ENCODE measurements around the gene ZNF217.
A peak's percentile ranks its signal among the peaks of the same experiment; 100 is the strongest.
"Not testable (repeated sequence)": the region's sequence is repeated elsewhere in the genome, so short reads cannot be mapped to it uniquely, and the experiment has no call there.

ZNF217 gene

DNA sequence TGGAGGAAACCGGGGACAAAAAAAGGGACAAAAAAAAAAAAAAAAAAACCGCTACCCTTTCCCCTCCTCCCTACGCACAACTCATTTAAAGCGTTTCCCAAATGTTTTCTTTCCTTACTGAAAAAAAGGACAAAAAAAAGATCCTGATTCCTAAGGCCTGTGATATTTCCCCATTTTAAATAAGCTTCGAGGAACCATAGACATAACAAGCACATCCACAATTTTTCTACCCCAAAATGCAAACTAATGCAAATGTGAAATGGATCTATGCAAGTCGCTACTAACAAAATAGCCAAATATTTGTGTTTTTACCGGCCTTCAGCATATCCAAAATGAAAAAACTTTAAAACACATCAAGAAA lies 1.4 kb upstream of the ZNF217 start:
- Histone ChIP-seq H3K9me3 (ENCODE audit: control insufficient read depth, low read length) (no peaks in the 10 kb centered on the region), H3K27me3 (ENCODE audit: control insufficient read depth, insufficient read depth, low read length) (no peaks in the 10 kb centered on the region), H3K36me3 (ENCODE audit: control insufficient read depth, insufficient read depth, low read length) (no peaks in the 10 kb centered on the region), H3K4me2 (ENCODE audit: low read length) (peak overlapping the region; percentile 95), H3K27ac (peak overlapping the region; percentile 93), H2AFZ (peak overlapping the region; percentile 77), H3K4me1 (peaks cover 22% of the 10 kb centered on the region), H3K79me2 (peaks cover 12% of the 10 kb centered on the region), H3K9ac (peak overlapping the region; percentile 72), H3K4me3 (ENCODE audit: low read depth, low read length) (peak overlapping the region; percentile 84)
- TF ChIP-seq, protein P1, sequence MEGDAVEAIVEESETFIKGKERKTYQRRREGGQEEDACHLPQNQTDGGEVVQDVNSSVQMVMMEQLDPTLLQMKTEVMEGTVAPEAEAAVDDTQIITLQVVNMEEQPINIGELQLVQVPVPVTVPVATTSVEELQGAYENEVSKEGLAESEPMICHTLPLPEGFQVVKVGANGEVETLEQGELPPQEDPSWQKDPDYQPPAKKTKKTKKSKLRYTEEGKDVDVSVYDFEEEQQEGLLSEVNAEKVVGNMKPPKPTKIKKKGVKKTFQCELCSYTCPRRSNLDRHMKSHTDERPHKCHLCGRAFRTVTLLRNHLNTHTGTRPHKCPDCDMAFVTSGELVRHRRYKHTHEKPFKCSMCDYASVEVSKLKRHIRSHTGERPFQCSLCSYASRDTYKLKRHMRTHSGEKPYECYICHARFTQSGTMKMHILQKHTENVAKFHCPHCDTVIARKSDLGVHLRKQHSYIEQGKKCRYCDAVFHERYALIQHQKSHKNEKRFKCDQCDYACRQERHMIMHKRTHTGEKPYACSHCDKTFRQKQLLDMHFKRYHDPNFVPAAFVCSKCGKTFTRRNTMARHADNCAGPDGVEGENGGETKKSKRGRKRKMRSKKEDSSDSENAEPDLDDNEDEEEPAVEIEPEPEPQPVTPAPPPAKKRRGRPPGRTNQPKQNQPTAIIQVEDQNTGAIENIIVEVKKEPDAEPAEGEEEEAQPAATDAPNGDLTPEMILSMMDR (IDR thresholded peaks at IDR 0.05) = no peak

DNA sequence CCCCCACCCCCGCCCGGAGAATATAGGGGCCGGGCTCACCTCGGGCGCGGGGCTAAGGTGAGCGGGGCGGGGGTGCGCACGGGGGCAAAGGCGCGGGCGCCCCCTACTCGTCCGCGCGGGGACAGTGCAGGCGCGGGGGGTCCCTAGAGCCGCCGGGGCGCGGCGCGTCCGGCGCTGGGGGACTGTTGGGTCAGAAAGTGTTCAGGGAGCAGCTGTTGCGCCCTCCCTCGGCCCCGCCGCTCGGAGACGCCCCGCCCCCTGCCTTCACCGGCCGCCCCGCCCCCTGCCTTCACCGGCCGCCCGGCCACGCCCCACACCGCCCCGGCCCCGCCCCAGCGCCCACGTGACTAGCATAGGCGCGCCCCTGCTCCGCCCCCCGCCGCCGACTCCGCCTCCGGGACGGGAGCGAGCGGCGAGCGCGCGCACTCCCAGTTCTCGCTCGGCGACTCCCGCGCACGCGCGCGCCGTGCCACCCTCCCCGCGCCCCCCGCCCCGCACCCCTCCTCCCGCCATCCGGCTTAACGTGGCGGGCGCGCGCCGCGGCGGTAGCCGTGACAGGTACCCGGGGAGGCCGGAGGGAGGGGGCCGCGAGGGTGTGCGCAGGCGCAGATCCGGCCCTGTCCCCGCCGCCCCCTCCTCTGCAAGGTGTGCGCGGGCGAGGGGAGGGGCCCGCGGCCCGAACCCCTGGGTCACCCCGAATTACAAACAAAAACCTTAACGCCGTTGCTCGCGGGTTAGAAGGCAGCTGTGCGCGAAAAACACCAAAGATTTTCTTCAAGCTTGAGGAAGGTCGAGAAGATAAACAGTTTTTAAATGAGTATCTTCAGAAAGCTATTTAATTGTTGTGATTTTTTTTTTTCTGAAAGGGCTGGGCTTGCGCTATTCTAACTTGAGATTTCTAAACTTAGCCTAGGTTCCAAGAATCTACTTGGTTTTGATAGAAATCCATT lies 704 bp upstream of the ZNF217 start:
- Histone ChIP-seq H3K27ac (peak overlapping the region; percentile 93), H3K9me3 (ENCODE audit: control insufficient read depth, low read length) (no peaks in the 10 kb centered on the region), H2AFZ (peak overlapping the region; percentile 77), H3K9ac (peak overlapping the region; percentile 78), H3K27me3 (ENCODE audit: control insufficient read depth, insufficient read depth, low read length) (no peaks in the 10 kb centered on the region), H3K4me3 (ENCODE audit: low read depth, low read length) (peak overlapping the region; percentile 84), H3K4me2 (ENCODE audit: low read length) (peak overlapping the region; percentile 95), H3K79me2 (peaks cover 17% of the 10 kb centered on the region), H3K4me1 (peaks cover 17% of the 10 kb centered on the region), H3K36me3 (ENCODE audit: control insufficient read depth, insufficient read depth, low read length) (no peaks in the 10 kb centered on the region)
- TF ChIP-seq, protein P1 (IDR thresholded peaks at IDR 0.05) = peak; percentile 37

DNA sequence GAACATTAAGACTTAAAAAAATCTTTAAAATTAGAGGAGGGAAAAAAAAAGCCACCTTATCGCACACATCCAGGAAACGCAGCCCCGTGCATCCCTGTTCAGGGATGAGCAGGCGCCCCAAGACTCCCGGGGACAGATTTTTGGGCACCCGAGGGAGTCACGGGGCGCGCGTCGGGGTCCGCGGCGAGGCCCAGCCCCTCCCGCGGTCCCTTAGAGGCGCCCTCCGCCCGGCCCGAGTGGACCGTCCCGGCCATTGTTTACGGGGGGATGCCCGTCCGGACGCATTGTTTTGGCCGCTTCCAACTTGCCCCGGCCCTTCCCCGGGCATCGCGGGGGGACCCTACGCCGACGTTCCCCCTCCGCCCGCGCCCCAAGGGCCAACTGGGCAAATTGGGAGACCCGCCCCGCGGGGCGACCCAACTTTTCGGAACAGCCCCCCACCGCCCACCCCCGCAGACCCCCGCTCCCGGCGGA lies 610 bp downstream of the ZNF217 start:
- Histone ChIP-seq H3K27me3 (ENCODE audit: control insufficient read depth, insufficient read depth, low read length) (no peaks in the 10 kb centered on the region), H3K4me2 (ENCODE audit: low read length) (peak overlapping the region; percentile 87), H3K36me3 (ENCODE audit: control insufficient read depth, insufficient read depth, low read length) (no peaks in the 10 kb centered on the region), H3K4me1 (peaks cover 11% of the 10 kb centered on the region), H3K9me3 (ENCODE audit: control insufficient read depth, low read length) (no peaks in the 10 kb centered on the region), H3K4me3 (ENCODE audit: low read depth, low read length) (peak overlapping the region; percentile 92), H3K79me2 (peaks cover 21% of the 10 kb centered on the region), H3K9ac (peak overlapping the region; percentile 93), H2AFZ (peak overlapping the region; percentile 61), H3K27ac (peak overlapping the region; percentile 97)
- TF ChIP-seq, protein P1 (IDR thresholded peaks at IDR 0.05) = no peak

DNA sequence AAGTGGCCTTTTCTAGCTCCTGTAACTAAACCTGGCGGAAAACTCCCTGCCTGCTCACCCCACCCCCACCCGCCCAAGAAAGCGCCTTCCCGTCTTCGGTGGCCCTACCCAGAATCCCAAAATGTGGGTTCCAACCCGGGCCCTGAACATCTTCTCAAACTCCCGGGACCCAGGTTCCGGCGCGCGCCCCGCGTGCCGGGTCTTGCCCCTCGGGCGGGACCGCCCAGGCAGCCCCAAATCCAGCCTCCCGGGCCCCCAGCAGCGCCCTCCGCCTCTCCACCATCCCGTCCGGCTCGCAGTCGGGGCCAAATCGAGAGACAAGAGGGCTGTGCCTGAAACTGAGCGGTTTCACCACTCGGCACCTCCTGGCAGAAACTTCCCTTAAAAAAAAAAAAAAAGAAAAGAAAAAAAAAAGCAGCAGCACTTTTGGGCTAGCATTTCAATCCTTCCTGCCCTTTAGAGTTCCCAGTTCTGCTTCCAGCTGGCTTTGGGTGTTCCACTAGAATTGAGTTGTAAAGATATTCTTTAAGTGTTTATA lies 1.1 kb downstream of the ZNF217 start:
- H2AFZ ChIP-seq = peak overlapping the region; percentile 61
- peaks cover 21% of the 10 kb centered on the region for H3K79me2 ChIP-seq
- H3K4me3 ChIP-seq (ENCODE audit: low read depth, low read length) = peak overlapping the region; percentile 92
- H3K9ac ChIP-seq = peak overlapping the region; percentile 93
- peak overlapping the region; percentile 87 for H3K4me2 ChIP-seq (ENCODE audit: low read length)
- peak overlapping the region; percentile 97 for H3K27ac ChIP-seq
- H3K9me3 ChIP-seq (ENCODE audit: control insufficient read depth, low read length); H3K36me3 ChIP-seq (ENCODE audit: control insufficient read depth, insufficient read depth, low read length); H3K27me3 ChIP-seq (ENCODE audit: control insufficient read depth, insufficient read depth, low read length); H3K4me1 ChIP-seq: not testable (repeated sequence)

DNA sequence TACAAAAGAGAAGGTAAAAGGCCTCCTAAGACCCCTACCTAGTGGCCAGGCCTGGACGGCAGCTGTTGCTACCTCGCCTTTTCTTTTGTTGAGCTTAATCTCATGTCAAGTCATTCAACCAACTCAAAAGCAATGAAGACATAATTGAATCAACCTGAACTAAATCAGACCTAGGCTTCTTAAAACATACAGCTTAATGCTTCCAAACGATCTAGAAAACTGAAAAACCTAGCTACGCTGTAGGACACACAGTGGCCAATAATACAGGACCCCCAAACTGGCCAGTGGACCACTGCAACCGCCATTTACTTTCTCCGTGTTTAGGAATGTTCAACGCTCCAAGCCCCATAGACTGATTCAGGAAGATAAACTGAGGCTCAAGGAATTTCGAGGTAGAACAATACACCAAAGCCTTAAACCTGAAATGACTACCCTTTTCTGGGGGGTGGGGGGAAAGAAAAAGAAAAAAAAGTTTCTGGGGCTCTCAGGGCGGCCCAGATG lies 1.6 kb downstream of the ZNF217 start:
- not testable (repeated sequence) for H3K27me3 ChIP-seq (ENCODE audit: control insufficient read depth, insufficient read depth, low read length); H3K36me3 ChIP-seq (ENCODE audit: control insufficient read depth, insufficient read depth, low read length); H3K9ac ChIP-seq; H3K9me3 ChIP-seq (ENCODE audit: control insufficient read depth, low read length); H2AFZ ChIP-seq
- peaks cover 24% of the 10 kb centered on the region for H3K79me2 ChIP-seq
- peak overlapping the region; percentile 92 for H3K4me3 ChIP-seq (ENCODE audit: low read depth, low read length)
- peak overlapping the region; percentile 97 for H3K27ac ChIP-seq
- H3K4me2 ChIP-seq (ENCODE audit: low read length) = peak overlapping the region; percentile 65
- H3K4me1 ChIP-seq = peaks cover 12% of the 10 kb centered on the region

DNA sequence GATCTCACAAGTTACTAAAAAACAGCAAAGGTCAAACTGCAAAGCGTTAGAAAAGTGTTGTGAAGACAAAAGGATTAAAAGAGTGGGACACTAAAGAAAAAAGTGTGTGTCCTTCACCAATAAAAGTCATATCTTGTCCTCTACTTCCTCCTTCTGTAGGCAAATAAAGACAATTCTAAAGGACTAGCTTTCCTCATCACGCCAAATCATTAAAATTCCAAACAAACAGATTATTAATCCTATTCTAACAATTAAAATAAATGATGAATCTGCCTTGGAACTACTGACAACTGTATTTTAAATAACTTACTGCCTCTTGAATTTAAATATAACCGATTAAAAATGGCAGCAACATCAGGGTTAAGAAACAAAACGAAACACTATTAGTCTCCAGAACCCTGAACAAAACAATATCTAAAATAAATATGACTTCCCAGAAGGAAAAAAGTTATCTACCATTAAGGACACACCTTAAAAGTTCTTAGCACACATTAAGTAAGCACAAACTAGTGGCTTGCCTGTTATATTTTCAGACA lies 2.4 kb downstream of the ZNF217 start:
- peak overlapping the region; percentile 97 for H3K27ac ChIP-seq
- not testable (repeated sequence) for H3K9ac ChIP-seq; H3K27me3 ChIP-seq (ENCODE audit: control insufficient read depth, insufficient read depth, low read length); H3K9me3 ChIP-seq (ENCODE audit: control insufficient read depth, low read length); H2AFZ ChIP-seq; H3K36me3 ChIP-seq (ENCODE audit: control insufficient read depth, insufficient read depth, low read length)
- H3K79me2 ChIP-seq = peaks cover 29% of the 10 kb centered on the region
- peak overlapping the region; percentile 65 for H3K4me2 ChIP-seq (ENCODE audit: low read length)
- peak overlapping the region; percentile 92 for H3K4me3 ChIP-seq (ENCODE audit: low read depth, low read length)
- peaks cover 16% of the 10 kb centered on the region for H3K4me1 ChIP-seq

DNA sequence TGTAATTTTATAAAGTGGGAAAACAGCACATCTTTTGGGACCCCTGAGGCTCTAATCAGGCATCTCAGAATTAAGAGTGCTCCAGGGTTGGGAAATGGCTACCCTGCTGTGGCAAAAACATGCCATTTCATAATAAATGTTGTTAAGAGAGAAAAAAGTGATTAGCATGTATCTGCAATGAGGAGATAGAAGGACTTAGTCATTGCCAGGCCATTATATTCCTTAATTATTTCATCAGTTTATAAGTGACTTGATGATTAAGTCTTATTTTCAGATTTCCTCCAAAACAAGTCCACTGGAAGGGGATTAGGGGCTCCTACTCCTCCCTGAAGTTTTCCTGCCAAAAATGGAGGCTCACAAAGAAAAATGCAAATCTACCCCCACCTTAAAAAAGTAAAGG lies 3.0 kb downstream of the ZNF217 start:
- H3K27me3 ChIP-seq (ENCODE audit: control insufficient read depth, insufficient read depth, low read length); H3K36me3 ChIP-seq (ENCODE audit: control insufficient read depth, insufficient read depth, low read length); H3K9ac ChIP-seq; H2AFZ ChIP-seq; H3K9me3 ChIP-seq (ENCODE audit: control insufficient read depth, low read length): not testable (repeated sequence)
- Histone ChIP-seq H3K4me1 (peaks cover 23% of the 10 kb centered on the region), H3K27ac (peak overlapping the region; percentile 97), H3K79me2 (peaks cover 36% of the 10 kb centered on the region), H3K4me2 (ENCODE audit: low read length) (peak overlapping the region; percentile 65), H3K4me3 (ENCODE audit: low read depth, low read length) (peak overlapping the region; percentile 92)

DNA sequence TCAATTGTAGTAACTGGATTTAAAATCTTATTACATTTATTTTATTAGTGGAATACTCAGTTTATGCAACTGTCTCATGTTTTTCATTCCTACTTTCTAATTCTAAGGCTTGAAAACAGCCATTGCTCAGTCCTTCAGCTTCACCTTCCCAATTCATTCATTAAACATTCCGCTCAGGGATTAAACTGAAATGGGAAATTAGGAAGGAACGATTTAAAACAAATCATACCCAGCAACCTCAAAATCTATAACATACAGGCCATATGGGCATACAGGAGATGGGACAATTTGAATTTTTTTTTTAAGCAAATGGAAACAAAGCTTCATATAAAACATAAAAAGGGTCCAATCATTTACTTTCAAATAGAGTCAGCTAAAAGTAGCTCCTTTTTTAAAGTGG lies 3.5 kb downstream of the ZNF217 start:
- H3K36me3 ChIP-seq (ENCODE audit: control insufficient read depth, insufficient read depth, low read length); H3K9me3 ChIP-seq (ENCODE audit: control insufficient read depth, low read length); H3K27me3 ChIP-seq (ENCODE audit: control insufficient read depth, insufficient read depth, low read length); H3K9ac ChIP-seq; H2AFZ ChIP-seq: not testable (repeated sequence)
- Histone ChIP-seq H3K4me3 (ENCODE audit: low read depth, low read length) (peak overlapping the region; percentile 92), H3K27ac (peak overlapping the region; percentile 97), H3K79me2 (peaks cover 40% of the 10 kb centered on the region), H3K4me2 (ENCODE audit: low read length) (peak overlapping the region; percentile 56), H3K4me1 (peaks cover 24% of the 10 kb centered on the region)
